ENCODE results near the gene CEP72.
A peak's percentile ranks its signal among the peaks of the same experiment; 100 is the strongest.

Gene CEP72

GRCh38 chr5:612498-613424, 621 bp downstream of the CEP72 start:
- TF ChIP-seq MAX (IDR thresholded peaks at IDR 0.05) (no peak), ZBTB7A (IDR thresholded peaks at IDR 0.05; ENCODE audit: low read depth) (no peak), TAF1 (IDR thresholded peaks at IDR 0.05; ENCODE audit: low read depth) (no peak), REST (IDR thresholded peaks at IDR 0.05; ENCODE audit: low read depth) (no peak), FOXM1 (IDR thresholded peaks at IDR 0.05; ENCODE audit: borderline replicate concordance, low read depth) (no peak), TCF12 (IDR thresholded peaks at IDR 0.05; ENCODE audit: low read depth) (no peak), USF1 (IDR thresholded peaks at IDR 0.05) (no peak), RAD21 (IDR thresholded peaks at IDR 0.05; ENCODE audit: low read depth) (no peak), YY1 (IDR thresholded peaks at IDR 0.05; ENCODE audit: low read depth) (no peak)

GRCh38 chr5:616484-617039, 4.4 kb downstream of the CEP72 start:
- TF ChIP-seq REST (IDR thresholded peaks at IDR 0.05; ENCODE audit: low read depth) (no peak), ZBTB7A (IDR thresholded peaks at IDR 0.05; ENCODE audit: low read depth) (no peak), YY1 (IDR thresholded peaks at IDR 0.05; ENCODE audit: low read depth) (no peak), CEBPB (IDR thresholded peaks at IDR 0.05) (no peak), MAX (IDR thresholded peaks at IDR 0.05) (no peak), FOXM1 (IDR thresholded peaks at IDR 0.05; ENCODE audit: borderline replicate concordance, low read depth) (no peak), CREB1 (IDR thresholded peaks at IDR 0.05; ENCODE audit: low read depth) (no peak), EP300 (IDR thresholded peaks at IDR 0.05; ENCODE audit: borderline replicate concordance) (no peak), NFIC (IDR thresholded peaks at IDR 0.05) (no peak), TAF1 (IDR thresholded peaks at IDR 0.05; ENCODE audit: low read depth) (no peak), TEAD4 (IDR thresholded peaks at IDR 0.05) (no peak), USF1 (IDR thresholded peaks at IDR 0.05) (no peak), EGR1 (IDR thresholded peaks at IDR 0.05) (no peak), RAD21 (IDR thresholded peaks at IDR 0.05; ENCODE audit: low read depth) (no peak), TCF12 (IDR thresholded peaks at IDR 0.05; ENCODE audit: low read depth) (no peak)

- TF ChIP-seq REST (IDR thresholded peaks at IDR 0.05; ENCODE audit: low read depth) (no peak), NFIC (IDR thresholded peaks at IDR 0.05) (no peak)
These were observed 5.8 kb downstream of the CEP72 start for GRCh38 chr5:617896-618295.

- no peak for TF ChIP-seq TCF12 (IDR thresholded peaks at IDR 0.05; ENCODE audit: low read depth)
- TF ChIP-seq USF1 (IDR thresholded peaks at IDR 0.05), result no peak
- TF ChIP-seq ZBTB7A (IDR thresholded peaks at IDR 0.05; ENCODE audit: low read depth), result no peak
- TF ChIP-seq CEBPB (IDR thresholded peaks at IDR 0.05), result peak; percentile 39; the same call in 1 of the 2 replicates
- TF ChIP-seq RAD21 (IDR thresholded peaks at IDR 0.05; ENCODE audit: low read depth), result no peak
These were observed 6.3 kb downstream of the CEP72 start for GRCh38 chr5:618450-618849.

Data from Ishikawa (cell line).